NCI-H460 (cell line): ENCODE data around the gene ARMS2. TPM values are rescaled to one million over a fixed set of nuclear protein-coding genes. Genes with fewer than 3 reads are reported as not detected.

ENCODE experiments used
- DNase-seq: peaks from one replicate; pipeline ENCODE4 v3.0.0-alpha.2; 2016; ENCODE audit warnings: low read depth; ENCODE audit errors: extremely low read depth
- total RNA-seq: library from RNA; depleted of rRNA; stranded (reverse); fragments of >200 nt; shearing (Covaris generic); gene quantifications from 2 replicates; pipeline ENCODE4 v1.2.3, GENCODE V29; 2014

ARMS2 gene
- total RNA-seq, 1 experiment from 2014 or later: not detected

DNA sequence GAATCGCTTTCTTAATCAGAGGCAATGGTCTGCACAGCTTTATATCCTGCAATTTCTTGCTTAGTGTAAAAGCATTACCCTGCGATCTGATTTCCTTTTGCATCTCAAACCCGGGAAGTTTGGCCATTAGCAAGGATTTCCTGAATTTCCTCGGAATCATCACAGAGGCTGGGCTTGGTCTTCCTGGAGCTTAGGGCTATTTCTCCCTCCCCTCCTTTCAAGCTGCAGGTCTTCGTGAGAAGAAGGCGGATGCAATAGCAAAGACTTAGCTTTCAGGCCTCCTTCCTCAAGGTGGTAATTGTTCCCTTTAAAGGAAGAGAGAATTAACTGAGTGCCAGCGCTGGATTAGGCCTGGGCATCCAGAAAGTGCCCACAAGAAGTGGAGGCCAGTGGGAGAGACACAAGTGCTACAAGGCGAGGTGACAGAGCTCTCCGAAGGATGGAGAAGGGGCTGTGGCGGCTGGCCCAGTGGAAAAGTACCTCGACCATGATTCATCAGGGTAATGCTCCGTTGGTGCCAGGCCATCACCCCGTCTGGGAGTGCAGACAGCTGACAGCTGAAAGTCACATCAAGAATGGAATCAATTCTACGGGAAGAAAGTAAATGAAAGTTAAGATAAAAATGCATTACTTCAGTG is 4.0 kb upstream of the ARMS2 start:
- DNase-seq: no peak

DNA sequence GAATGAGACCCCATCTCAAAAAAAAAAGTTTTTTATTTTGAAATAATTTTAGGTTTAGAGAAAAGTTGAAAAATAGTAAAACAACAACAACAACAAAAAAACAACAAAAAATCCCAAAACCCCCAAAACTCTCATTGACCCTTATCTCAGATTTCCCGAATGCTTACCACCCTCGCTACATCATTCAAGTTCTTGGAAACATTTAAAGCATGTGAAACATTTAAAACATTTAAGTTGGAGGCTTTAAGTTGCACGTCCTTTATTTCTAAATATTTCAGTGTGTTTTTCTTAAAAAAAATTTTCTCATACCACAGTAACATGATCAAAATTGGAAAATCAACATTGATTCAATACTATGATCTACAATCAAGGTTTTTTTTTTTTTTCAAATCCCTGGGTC is 382 bp upstream of the ARMS2 start:
- no peak for DNase-seq

DNA sequence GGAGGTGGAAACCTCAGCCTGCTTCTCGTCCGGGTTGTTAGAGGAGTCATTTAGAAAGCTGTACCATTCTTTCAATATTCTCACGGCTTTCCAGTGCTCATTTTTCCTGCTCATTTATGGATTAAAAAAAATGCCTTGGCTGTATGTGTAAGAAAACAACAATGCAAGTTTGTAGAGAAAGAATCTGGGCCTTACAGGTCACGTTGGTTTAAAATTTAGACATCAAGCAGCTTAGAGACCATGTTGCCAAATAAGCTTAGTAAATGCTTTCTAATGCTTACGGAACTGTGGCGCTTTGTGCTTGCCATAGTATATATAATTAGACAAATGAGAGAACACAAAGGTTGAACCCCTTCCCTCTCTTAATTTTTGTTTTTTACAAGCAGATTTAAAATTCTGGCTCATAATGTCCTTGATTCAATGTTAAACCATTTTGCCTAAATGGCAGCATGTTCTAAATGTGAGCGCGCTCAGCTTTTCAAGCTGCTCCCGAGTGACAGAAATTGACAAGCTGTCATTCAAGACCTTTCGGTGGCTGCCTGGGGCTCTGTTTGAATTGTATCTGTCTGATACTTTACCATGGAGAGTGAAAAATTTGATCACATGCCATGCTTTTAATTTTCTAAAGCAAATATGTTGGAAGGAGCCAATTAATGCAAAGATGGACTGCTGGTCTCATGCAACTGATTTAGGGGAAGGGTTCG is 1.1 kb downstream of the ARMS2 start:
- no peak for DNase-seq

GRCh38 chr10:122457934-122458333 is 3.5 kb downstream of the ARMS2 start:
- DNase-seq: no peak

GRCh38 chr10:122458693-122459092 is 4.2 kb downstream of the ARMS2 start:
- no peak for DNase-seq

DNA sequence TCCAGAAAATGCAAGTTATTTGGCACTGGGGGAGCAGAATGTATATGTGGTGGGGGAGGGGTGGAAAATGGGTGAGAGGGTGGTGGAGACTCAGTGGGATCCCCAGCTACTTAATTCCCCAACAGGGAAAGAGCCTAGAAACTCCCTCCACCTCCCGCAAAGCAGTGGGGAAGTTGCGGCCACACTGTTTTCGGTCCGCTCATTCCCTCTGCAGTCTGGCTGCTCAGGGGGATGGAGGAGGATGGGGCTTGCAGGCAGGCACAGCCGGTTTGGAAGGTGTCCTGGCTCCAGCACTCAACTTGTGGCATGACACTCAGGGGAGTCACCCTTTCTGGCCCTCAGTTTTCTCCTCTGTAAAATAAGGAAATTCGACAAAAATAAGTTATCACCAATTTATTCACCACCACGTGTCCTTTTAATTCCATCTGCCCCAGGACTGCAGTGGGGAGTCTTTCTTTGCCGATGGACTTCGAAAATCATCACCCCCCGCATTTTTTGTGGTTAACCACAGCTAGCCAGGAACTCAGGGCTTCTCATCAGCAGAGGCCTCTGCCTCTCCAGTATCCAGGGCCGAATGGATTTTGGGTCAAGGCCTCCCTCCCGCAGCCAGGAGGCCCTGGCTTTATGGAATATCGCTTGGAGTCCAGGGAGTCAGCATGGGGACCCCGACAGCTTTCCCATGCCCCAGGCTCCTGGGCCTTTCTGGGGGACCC is 5.3 kb downstream of the ARMS2 start:
- DNase-seq: no peak

DNA sequence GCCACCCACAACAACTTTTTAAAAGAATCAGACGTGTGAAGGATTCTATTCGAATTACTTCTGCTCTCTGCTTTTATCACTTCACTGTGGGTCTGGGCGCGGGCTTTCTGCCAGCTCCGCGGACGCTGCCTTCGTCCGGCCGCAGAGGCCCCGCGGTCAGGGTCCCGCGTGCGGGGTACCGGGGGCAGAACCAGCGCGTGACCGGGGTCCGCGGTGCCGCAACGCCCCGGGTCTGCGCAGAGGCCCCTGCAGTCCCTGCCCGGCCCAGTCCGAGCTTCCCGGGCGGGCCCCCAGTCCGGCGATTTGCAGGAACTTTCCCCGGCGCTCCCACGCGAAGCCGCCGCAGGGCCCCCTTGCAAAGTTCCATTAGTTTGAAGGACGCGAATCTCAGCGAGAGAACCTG is 6.4 kb downstream of the ARMS2 start:
- DNase-seq: no peak

- peak; percentile 67 for DNase-seq
Measured at GRCh38 chr10:122461367-122461728, 6.9 kb downstream of the ARMS2 start, which contains the start of gene HTRA1. Gene HTRA1, plus strand, starts transcription at chr10:122461553. Its CDS starts 100 bp downstream, at chr10:122461653.

DNA sequence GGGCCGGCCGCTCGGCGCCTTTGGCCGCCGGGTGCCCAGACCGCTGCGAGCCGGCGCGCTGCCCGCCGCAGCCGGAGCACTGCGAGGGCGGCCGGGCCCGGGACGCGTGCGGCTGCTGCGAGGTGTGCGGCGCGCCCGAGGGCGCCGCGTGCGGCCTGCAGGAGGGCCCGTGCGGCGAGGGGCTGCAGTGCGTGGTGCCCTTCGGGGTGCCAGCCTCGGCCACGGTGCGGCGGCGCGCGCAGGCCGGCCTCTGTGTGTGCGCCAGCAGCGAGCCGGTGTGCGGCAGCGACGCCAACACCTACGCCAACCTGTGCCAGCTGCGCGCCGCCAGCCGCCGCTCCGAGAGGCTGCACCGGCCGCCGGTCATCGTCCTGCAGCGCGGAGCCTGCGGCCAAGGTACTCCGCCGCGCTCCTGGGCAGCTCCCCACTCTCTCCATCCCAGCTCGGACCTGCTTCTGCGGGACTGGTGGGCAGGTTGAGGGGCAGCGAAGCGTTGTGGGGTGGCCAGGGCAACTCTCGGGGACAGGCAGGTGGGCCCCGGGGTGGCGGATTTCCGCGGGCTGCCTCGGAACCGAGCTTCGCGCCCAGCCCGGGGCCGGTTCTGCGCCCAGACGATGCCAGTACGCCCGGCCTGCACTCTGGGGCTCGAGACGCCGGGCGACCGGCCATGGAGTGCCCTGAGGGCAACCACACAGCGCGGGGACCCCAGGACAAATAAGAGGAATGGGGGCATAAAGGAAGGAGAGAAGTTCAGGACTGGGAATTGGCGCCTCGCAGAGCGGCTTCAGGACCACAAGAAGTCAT is 7.5 kb downstream of the ARMS2 start:
- no peak for DNase-seq

DNA sequence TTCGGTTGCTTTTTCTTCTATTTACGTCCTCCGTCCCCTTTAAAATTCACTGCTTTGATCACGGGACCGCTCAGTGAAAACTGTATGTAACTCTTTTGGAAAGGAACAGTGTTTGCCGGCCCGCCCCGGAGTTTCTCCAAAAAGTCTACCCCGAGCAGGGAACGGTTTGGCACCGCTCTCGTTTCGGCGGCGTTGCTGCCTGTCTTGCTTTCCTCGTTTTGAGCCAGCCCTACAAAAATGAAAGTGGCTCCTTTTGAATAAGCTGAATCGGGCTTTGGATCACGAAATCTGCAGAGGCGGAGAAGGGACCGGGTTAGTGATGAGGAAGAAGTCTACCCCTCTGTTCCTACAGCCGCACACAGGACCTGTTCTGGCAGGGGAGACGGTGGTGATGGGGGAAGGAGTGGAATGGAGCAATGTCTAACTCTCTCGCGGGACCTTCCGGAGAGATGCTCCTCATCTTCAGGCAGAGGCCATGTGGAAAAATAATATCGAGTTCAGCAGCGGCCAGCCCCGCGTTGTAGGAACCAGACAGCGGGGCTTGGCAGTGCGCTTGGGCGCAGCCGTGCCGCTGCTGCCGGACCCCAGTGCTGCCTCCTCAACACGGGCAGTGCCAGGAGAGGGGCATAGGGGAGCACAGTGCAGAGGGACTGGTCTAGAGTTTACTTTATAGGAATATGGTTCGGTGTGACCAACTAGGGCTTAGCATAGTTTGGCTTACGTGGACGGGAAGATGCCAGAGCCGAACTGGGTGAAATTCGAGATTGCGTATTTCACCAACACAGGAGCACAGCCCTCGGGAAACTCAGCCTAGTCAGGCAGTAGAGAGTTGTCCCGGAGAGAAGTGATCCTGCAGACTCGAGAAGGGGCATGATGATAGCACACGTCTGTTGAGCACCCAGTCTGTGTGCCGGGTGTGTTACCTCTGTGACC is 8.3 kb downstream of the ARMS2 start:
- DNase-seq: no peak

DNA sequence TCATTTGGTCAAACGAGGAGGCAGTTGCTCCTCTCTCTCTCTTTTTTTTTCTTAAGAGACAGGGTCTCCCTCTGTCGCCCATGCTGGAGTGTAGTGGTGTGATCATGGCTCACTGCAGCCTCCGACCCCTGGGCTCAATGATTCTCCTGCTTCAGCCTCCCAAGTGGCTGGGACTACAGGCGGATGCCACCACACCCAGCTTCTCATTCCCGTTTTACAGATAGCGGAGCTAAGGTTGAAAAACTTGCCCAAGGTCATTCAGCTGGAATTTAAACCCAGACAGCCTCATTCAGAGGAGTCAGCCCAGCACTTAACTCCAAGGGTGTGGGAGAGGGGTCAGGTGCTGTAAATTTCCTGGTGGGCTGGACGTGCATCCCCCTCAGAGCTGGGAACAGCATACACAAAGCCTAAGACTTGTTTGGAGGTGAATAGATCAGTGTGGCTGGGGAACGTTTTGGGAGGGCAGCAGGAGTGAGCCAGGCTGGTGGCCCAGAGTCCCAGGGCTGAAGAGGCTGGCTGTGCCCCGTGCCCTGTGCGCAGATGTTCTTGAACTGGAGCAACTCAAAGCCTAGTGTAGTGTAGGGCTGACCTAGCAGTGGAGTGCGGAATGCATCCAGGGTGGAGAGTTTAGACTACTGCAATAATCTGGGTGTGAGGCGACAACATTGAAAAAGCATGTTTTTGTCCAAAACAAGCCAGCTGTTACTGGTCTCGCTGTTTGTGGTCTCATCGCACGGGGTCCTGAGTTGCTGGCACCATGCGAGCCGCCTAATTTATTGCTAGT is 9.2 kb downstream of the ARMS2 start:
- DNase-seq: no peak

DNA sequence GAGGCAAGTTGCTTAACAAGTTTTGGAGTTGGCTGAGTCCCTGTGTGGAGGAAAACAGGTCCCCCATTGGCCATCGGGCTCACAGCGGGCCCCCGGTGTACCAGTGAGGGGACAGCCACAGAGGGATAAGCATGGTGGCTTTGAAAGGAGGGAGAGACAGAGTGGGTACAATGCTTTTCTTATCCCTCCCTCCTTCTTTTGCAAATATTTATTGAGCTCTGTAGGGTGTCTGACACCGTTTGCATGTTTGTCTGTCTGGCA is 9.7 kb downstream of the ARMS2 start:
- no peak for DNase-seq

GRCh38 chr10:122464586-122464985 is 10.1 kb downstream of the ARMS2 start:
- no peak for DNase-seq

- DNase-seq: no peak
Measured at GRCh38 chr10:122465401-122466040, 11.1 kb downstream of the ARMS2 start.

DNA sequence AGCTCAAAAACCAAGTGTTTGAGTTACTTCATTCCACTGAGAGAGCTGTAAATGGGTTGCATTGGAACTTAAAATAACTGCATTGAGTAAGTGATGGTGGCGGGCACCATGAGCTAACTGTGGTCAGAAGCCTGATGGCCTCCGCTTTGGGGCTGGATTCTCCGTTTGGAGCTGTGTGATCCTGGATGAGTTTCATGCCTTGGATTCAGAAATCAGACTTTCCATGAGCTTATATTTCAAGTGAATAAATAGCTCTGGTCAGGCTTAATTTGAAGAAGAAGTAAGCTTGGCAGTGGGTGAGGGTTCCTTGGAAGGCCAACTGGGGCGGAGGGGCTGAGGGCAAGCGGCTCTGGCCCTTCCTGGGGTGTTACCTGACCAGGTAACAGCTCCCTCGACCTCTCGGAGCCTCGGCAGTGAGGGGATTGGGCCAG is 12.5 kb downstream of the ARMS2 start:
- no peak for DNase-seq

GRCh38 chr10:122467701-122468100 is 13.2 kb downstream of the ARMS2 start:
- no peak for DNase-seq

- DNase-seq: no peak
Measured at GRCh38 chr10:122468307-122468925, 14.0 kb downstream of the ARMS2 start.
